Small intestine (tissue), 7 donors: Measurements from ENCODE around the gene HOXB4. TPM values are rescaled to one million over a fixed set of nuclear protein-coding genes. Genes with fewer than 3 reads are reported as not detected.
A peak's percentile ranks its signal among the peaks of the same experiment; 100 is the strongest.

ENCODE experiments used
- DNase-seq, 2 donors: peaks; one replicate each; pipeline versions ENCODE4 v3.0.0 to v3.0.0-alpha.2; 2013
- FAIRE-seq: peaks from 2 replicates; lab custom pipeline; 2012; peaks lifted over from hg19 to GRCh38; lab: Jason Lieb, UNC
- H3K27ac ChIP-seq, 3 donors: one replicate each; pipeline ENCODE4 v1.5.1; 2013; ENCODE audit warnings: low read length in 2 of 3, mild to moderate bottlenecking in 2 of 3, control low read depth in 1 of 3, inconsistent platforms in 1 of 3, low read depth in 1 of 3, moderate library complexity in 1 of 3
- H3K27me3 ChIP-seq, 3 donors: one replicate each; pipeline ENCODE4 v1.6.1; 2013; ENCODE audit warnings: low read length in 3 of 3, inconsistent platforms in 1 of 3; ENCODE audit not compliant: control insufficient read depth in 3 of 3, insufficient read depth in 3 of 3
- H3K36me3 ChIP-seq, 3 donors: one replicate each; pipeline ENCODE4 v1.6.1; 2013; ENCODE audit warnings: low read length in 3 of 3, inconsistent platforms in 1 of 3, low read depth in 1 of 3, mild to moderate bottlenecking in 1 of 3, moderate library complexity in 1 of 3; ENCODE audit not compliant: control insufficient read depth in 3 of 3, insufficient read depth in 2 of 3
- H3K4me1 ChIP-seq, 3 donors: one replicate each; pipeline ENCODE4 v1.6.1; 2013; ENCODE audit warnings: low read length in 2 of 3, inconsistent platforms in 1 of 3, low read depth in 1 of 3, mild to moderate bottlenecking in 1 of 3, moderate library complexity in 1 of 3; ENCODE audit not compliant: control insufficient read depth in 3 of 3, insufficient read depth in 2 of 3
- H3K4me3 ChIP-seq, 3 donors: one replicate each; pipeline ENCODE4 v1.5.1; 2013; ENCODE audit warnings: low read length in 3 of 3, control low read depth in 1 of 3, inconsistent platforms in 1 of 3, low read depth in 1 of 3, mild to moderate bottlenecking in 1 of 3, moderate library complexity in 1 of 3
- H3K9me3 ChIP-seq, 2 donors: one replicate each; pipeline ENCODE4 v1.6.1; 2013; ENCODE audit warnings: low read depth in 1 of 2, low read length in 1 of 2; ENCODE audit not compliant: control insufficient read depth in 2 of 2, insufficient read depth in 1 of 2
- WGBS, 3 donors: extraction: QIAGEN DNeasy Blood & Tissue Kit; methylation state at CpG; one replicate each; pipeline ENCODE4 v1.1.7; 2013; 5-methylcytosine and 5-hydroxymethylcytosine counted together
- polyA plus RNA-seq, 4 donors: library from polyadenylated mRNA; stranded (reverse) in 3 of 4; unstranded in 1 of 4; fragments of 200-250 nt in 3 of 4; fragments of 120-200 nt in 1 of 4; gene quantifications; one replicate each; pipeline versions ENCODE4 v1.2.1 to v1.2.3, GENCODE V29; 2013
- donor health status: healthy with polysubstance abuse.
- donor health status: control.
- donor health status: control.
- donor health status: Bipolar disorder and iron deficiency.
- donor health status: healthy.

HOXB4 gene
- polyA plus RNA-seq, 4 donors: 0.27 to 3.1 (median 2.2) TPM; not detected in 1

DNA sequence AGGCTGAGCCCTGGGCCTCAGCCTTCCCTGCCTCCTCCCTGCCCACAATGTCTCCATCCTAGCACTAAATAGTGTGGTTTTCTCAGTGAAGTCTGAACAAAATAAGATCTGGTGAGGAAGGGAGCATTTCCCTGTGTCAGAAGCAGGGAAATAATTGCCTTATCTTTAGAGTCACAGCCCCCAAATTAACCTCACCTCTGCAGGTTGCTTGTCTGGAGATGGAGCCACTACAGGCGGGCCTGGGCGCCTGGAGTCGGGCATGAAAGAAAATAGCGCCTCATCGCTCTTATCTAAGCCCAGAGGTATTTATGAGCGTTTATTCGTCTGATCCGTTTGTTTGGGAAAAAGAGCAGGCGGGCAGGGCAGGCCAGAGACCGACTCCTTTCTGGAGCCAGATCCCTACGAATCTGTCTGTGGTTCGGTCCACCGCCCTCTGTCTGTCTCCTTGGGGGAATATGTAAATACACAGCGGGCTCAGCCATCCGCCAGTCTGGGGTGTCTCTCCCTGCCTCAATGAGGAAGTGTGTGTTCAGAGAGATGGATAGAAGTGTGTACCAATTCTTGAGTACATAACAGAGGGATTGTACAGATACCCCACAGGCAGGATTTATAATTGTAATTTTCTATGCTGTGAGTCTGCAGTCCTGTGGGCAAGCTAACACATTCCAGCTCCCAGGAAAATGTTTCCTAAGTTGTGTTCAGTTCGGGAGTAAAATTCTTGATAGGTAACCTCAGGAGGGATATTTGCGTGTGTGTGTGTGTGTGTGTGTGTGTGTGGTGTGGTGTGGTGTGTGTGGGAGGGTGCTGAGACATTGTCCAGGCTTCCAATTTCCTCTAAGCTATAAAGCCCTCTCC, 22.3 kb upstream of the HOXB4 start:
- H3K27ac ChIP-seq: peak overlapping the region in 1 of 3 donors; percentile 5
- peaks cover 0 to 31% (median 5%) of the 10 kb centered on the region in 3 donors for H3K4me1 ChIP-seq
- WGBS, 3 donors: 19 to 62% (median 29%) methylated on average over 17 of the region's 17 CpGs
- H3K27me3 ChIP-seq: peaks cover 4 to 100% (median 27%) of the 10 kb centered on the region in 3 donors
- DNase-seq (no peak), FAIRE-seq (no peak)
- H3K36me3 ChIP-seq: peaks cover 0 to 9% (median 0%) of the 10 kb centered on the region in 3 donors
- H3K4me3 ChIP-seq: no peak overlapping the region
- H3K9me3 ChIP-seq: peaks cover 0 to 20% of the 10 kb centered on the region in 2 donors

DNA sequence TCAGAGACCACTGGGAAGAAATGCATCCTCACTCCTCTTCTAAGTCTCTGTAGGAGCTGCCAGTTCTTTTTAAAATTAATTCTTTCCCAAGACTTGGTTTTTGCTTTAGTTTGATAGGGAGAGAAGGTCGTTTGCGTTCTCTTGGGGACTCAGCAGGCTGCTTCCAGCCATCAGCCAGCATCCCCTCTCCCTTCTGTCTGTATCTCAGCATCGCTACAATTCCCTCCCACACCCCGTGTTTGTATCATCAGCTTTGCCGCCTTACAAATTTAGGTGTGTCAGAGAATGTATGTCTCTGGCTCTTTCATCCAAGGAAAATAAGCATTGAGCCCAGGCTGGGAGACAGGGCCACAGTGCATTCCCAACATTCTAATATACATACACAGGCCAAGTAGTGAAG, 21.2 kb upstream of the HOXB4 start:
- FAIRE-seq (no peak), DNase-seq (no peak)
- Histone ChIP-seq H3K27me3 (peaks cover 4 to 100% (median 25%) of the 10 kb centered on the region in 3 donors), H3K9me3 (peaks cover 0 to 11% of the 10 kb centered on the region in 2 donors), H3K4me1 (peaks cover 0 to 36% (median 5%) of the 10 kb centered on the region in 3 donors), H3K4me3 (no peak overlapping the region), H3K27ac (no peak overlapping the region), H3K36me3 (peaks cover 0 to 20% (median 0%) of the 10 kb centered on the region in 3 donors)
- 31 to 71% (median 47%) methylated on average over 5 of the region's 5 CpGs for WGBS, 3 donors

DNA sequence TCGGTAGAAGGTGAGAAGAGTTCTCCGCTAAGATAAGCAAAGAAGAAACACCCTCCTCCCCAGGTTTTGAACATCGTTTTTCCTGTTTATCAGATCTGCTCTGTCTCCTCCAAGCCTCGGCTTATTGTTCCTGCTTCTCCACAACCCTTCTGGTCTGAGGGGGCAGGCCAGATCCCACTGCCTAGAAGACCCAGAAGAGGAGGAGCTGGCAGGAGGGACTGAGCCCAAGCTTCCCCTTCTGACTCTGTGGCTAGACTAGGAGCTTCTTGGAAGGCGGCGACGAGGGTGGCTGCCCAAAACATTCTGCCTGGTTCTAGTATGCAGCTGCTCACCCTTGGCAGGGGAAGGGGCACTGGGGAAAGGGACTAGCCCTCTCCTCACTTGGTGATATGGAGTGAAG, 20.6 kb upstream of the HOXB4 start:
- WGBS, 3 donors: 15 to 45% (median 32%) methylated on average over 7 of the region's 7 CpGs
- H3K9me3 ChIP-seq: peaks cover 0 to 6% of the 10 kb centered on the region in 2 donors
- peaks cover 0 to 22% (median 0%) of the 10 kb centered on the region in 3 donors for H3K36me3 ChIP-seq
- FAIRE-seq (no peak), DNase-seq (no peak)
- peak overlapping the region in 1 of 3 donors; percentile 75 for H3K27ac ChIP-seq
- peaks cover 4 to 100% (median 25%) of the 10 kb centered on the region in 3 donors for H3K27me3 ChIP-seq
- H3K4me3 ChIP-seq: no peak overlapping the region
- H3K4me1 ChIP-seq: peaks cover 0 to 38% (median 5%) of the 10 kb centered on the region in 3 donors

DNA sequence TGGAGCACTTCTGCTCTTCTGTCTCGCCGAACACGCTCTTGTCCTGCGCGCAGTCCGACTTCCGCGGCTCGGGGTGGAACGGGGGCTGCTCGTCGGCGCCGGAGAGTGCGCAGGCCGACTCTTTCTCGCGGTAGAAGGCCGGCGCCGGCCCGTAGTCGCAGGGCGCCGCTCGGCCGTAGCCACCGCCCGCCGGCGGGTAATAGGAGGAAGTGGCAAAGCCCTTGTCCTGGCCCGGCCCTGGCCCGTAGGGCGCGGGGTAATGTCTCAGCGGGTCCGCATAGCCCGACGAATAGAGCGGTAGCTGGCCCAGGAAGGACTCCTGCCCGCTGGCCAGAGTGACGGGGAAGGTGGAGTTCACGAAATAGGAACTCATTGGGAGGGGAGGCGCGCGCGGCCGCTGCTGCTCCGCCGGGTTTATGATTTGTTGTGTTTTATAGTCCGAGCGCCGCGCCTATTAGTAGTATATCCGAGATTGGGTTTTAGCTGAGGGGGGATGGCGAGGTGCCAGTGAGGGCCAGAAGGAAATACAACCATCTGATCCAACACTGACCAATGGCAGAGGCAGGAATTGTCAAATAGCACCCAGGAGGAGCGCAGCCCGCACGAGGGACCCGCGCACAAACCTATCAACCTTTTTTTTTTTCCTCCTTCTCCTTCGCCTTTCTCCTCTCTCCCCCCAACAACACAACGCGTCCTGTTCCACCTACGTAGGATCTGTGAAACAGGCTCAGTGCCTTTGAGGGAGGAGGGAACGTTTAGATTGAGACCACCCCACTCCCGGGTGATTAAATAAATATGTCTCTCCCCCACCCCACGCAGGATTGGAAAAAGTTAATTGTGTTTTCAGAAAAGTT, 19.9 kb upstream of the HOXB4 start:
- DNase-seq (peak in 1 of 2 donors; percentile 68), FAIRE-seq (no peak)
- WGBS, 3 donors: 1 to 2% (median 2%) methylated on average over 65 to 68 of the region's 68 CpGs
- Histone ChIP-seq H3K4me1 (peaks cover 0 to 38% (median 5%) of the 10 kb centered on the region in 3 donors), H3K27ac (peak overlapping the region in 2 of 3 donors; percentile 75 to 92), H3K27me3 (peaks cover 4 to 99% (median 26%) of the 10 kb centered on the region in 3 donors), H3K4me3 (peak overlapping the region; percentile 22 to 52 (median 44)), H3K9me3 (peaks cover 0 to 3% of the 10 kb centered on the region in 2 donors), H3K36me3 (peaks cover 0 to 24% (median 0%) of the 10 kb centered on the region in 3 donors)

DNA sequence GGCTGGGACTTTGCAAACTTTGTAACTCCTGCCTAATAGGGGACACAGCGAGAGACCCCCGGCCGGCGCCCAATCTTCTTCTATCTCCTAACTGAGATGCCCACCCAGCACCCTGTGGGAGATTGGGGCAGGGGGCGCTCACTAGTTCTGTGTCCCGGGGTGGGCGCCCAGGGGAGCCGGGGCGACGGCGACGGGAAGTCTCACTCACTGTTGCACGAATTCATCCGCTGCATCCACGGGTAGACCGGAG, 19.3 kb upstream of the HOXB4 start:
- whole genome bisulfite sequencing, 3 donors: 1 to 4% (median 4%) methylated on average over 16 of the region's 16 CpGs
- H3K27me3 ChIP-seq: peaks cover 4 to 99% (median 25%) of the 10 kb centered on the region in 3 donors
- no peak for DNase-seq

DNA sequence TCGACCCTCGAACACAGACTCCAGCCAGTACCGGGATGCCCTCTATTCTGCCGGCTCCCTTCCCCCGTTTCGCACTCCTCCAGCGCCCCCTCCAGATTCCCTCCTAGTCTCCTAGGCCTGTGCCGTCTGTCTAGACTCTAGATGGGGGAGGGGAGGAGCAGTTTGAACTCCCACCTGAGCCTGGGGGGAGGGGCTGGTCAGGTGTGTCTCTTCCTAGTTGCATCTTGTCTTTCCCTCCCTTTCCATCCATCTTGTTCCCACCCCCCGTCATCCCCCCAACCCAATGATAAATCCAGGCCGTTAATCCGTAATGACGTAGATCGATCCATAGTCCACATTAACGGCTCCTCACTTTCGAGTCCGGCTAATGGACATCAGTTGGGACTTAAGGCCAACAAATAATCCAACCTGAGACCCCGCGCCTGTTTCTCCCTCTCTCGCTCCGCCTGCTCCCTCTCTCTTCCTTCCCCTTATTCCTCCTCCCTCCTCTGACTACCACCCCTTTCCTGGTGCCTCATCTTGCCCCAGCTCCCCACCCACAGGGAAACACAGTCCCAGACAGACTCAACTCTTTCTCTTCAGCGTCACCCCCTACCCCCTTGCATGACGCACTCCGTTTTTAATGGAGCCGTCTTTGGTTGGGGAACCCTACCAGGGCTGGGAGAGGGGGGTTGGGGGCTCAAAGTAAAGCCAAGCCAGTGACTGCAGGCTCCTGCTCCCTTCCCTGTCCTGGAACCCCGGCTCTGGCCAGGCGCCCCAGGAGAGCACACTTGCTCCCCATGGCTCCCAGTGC, 18.8 kb upstream of the HOXB4 start:
- peak overlapping the region in 2 of 3 donors; percentile 75 to 92 for H3K27ac ChIP-seq

More for the DNA sequence above, 19.3 kb upstream of the HOXB4 start:
- FAIRE-seq: no peak
- no peaks in the 10 kb centered on the region for H3K9me3 ChIP-seq
- peak overlapping the region in 2 of 3 donors; percentile 75 to 92 for H3K27ac ChIP-seq
- peaks cover 0 to 38% (median 5%) of the 10 kb centered on the region in 3 donors for H3K4me1 ChIP-seq
- peaks cover 0 to 24% (median 0%) of the 10 kb centered on the region in 3 donors for H3K36me3 ChIP-seq
- H3K4me3 ChIP-seq: peak overlapping the region; percentile 22 to 52 (median 44)

DNA sequence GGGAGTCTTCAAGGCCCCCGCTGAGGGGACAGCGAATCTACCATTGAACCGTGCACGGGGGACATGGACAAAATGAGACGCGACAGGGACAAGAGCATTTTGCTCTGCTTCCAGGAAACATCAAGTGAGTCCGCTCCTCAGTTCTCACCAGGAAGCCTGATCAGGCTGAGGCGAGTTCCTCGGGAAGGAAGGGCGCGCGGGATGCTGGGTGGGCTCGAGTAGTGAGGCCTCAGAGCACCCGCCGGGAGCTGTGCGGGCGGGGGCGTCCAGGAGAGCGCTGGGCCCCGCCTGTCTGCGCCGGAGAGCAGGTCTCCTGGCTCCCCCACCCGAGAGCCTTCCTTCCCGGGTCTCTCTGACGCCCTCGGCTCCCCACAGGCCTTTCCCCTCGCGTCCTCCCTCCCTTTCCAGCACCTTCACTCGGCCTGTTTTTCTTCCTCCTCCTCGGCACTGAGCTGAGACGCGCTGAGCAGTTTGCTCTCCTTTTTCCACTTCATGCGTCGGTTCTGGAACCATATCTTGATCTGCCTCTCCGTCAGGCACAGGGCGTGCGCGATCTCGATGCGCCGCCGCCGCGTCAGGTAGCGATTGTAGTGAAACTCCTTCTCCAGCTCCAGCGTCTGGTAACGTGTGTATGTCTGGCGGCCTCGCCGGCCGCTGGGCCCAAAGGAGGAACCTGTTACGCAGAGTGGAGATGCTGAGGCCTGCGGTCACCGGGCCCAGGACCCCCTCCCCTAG, 18.0 kb upstream of the HOXB4 start:
- peak overlapping the region in 2 of 3 donors; percentile 75 to 92 for H3K27ac ChIP-seq
- DNase-seq: no peak
- 11 to 24% (median 18%) methylated on average over 52 to 54 of the region's 54 CpGs for WGBS, 3 donors
- H3K4me1 ChIP-seq: peaks cover 0 to 28% (median 2%) of the 10 kb centered on the region in 3 donors
- peak overlapping the region in 1 of 3 donors; percentile 52 for H3K4me3 ChIP-seq
- H3K27me3 ChIP-seq: peaks cover 0 to 99% (median 30%) of the 10 kb centered on the region in 3 donors
- no peaks in the 10 kb centered on the region for H3K9me3 ChIP-seq
- peaks cover 0 to 32% (median 0%) of the 10 kb centered on the region in 3 donors for H3K36me3 ChIP-seq
- FAIRE-seq: no peak

More for the DNA sequence above, 18.8 kb upstream of the HOXB4 start:
- FAIRE-seq: no peak
- Histone ChIP-seq H3K27me3 (peaks cover 0 to 99% (median 28%) of the 10 kb centered on the region in 3 donors), H3K36me3 (peaks cover 0 to 27% (median 0%) of the 10 kb centered on the region in 3 donors), H3K9me3 (no peaks in the 10 kb centered on the region), H3K4me1 (peaks cover 0 to 35% (median 2%) of the 10 kb centered on the region in 3 donors), H3K4me3 (peak overlapping the region; percentile 22 to 52 (median 44))
- no peak for DNase-seq
- WGBS, 3 donors: 11% methylated on average over 25 to 26 of the region's 26 CpGs
